Vagina (tissue), 2 donors: ENCODE measurements around the gene CMSS1.

Experiments
- POLR2A ChIP-seq, 2 donors: fragments of 450-650 bp; IDR thresholded peaks; one replicate each; pipeline ENCODE4 v1.6.1; 2017; ENCODE audit warnings: antibody characterized with exemption in 2 of 2, mild to moderate bottlenecking in 2 of 2, moderate library complexity in 2 of 2
- TF ChIP-seq, protein P1 (sequence below), 3 experiments: fragments of 450-650 bp in 2 of 3; fragments of 200-600 bp in 1 of 3; sonication (generic) in 1 of 3; IDR thresholded peaks; one replicate each; pipeline ENCODE4 v1.5.1; 2017 to 2019; ENCODE audit warnings: antibody characterized with exemption in 3 of 3, mild to moderate bottlenecking in 2 of 3, moderate library complexity in 2 of 3

DNA sequence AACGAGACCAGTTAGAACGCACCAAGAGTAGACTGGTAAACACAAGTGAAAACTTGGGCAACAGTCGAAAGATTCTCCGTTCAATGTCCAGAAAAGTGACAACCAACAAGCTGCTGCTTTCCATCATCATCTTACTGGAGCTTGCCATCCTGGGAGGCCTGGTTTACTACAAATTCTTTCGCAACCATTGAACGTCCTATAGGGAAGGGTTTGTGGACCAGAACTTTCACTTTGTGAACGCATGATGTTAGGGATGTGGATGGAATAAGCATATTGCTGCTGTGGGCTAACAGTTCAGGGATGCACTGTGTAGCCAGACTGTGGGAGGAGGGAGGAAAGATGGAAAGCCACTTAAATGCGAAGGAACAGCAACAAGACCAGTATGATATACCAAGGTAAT is 408.2 kb downstream of the CMSS1 start:
- no peak for TF ChIP-seq POLR2A (IDR thresholded peaks at IDR 0.05)
- TF ChIP-seq, protein P1, sequence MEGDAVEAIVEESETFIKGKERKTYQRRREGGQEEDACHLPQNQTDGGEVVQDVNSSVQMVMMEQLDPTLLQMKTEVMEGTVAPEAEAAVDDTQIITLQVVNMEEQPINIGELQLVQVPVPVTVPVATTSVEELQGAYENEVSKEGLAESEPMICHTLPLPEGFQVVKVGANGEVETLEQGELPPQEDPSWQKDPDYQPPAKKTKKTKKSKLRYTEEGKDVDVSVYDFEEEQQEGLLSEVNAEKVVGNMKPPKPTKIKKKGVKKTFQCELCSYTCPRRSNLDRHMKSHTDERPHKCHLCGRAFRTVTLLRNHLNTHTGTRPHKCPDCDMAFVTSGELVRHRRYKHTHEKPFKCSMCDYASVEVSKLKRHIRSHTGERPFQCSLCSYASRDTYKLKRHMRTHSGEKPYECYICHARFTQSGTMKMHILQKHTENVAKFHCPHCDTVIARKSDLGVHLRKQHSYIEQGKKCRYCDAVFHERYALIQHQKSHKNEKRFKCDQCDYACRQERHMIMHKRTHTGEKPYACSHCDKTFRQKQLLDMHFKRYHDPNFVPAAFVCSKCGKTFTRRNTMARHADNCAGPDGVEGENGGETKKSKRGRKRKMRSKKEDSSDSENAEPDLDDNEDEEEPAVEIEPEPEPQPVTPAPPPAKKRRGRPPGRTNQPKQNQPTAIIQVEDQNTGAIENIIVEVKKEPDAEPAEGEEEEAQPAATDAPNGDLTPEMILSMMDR (IDR thresholded peaks at IDR 0.05), result no peak
